GM18502 (cell line): ENCODE results near the gene PTGES3.
A peak's percentile ranks its signal among the peaks of the same experiment; 100 is the strongest.

Experiments
- ATAC-seq: cut with Tn5 transposase; IDR thresholded peaks from one replicate; pipeline ENCODE4 v1.9.1; 2021; ENCODE audit warnings: mild to moderate bottlenecking; ENCODE audit not compliant: unreplicated experiment, poor library complexity

PTGES3 gene

DNA sequence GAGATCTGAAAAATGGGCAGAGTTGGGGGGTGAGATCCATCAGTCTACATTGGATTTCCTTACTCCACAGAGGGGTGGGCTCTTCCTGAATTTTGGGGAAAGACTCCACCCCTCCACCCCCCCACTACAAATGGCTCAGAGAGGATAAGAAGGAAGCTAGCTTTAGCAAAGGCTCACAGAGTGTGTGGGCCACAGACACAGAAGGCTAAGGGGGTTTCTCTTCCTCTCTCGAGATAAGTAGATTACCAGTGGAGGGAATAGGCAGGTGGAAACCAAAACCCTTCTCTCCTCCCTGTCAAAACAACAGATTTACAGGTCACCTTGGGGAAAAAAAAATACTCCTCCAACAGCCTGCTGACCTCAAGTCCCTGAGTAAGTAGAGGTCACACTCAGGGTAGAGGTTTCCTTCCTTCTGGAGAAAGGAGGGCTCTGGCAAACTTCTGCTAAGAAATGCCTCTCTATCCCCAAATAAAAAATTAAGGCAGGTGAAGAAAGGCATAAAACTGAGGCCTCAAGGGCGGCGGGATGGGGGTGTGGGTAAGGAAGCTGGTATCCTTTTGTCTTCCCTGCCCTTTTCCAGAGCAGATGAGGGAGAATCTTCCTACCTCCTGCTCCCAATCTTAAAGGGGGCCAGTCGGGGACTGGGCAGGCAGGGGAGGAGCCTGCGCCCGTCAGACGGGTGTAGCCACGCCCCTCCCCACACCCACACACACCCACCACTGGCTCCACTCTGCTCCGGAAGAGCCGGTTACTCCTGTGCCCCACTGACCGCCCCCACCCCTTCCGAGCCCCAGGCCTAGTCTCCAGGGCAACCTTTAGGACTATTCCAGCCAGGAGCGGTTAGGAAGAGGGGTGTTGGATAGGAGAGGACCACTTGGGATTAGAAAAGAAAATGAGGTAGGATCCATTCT is 56.0 kb downstream of the PTGES3 start:
- ATAC-seq: peak; percentile 20

DNA sequence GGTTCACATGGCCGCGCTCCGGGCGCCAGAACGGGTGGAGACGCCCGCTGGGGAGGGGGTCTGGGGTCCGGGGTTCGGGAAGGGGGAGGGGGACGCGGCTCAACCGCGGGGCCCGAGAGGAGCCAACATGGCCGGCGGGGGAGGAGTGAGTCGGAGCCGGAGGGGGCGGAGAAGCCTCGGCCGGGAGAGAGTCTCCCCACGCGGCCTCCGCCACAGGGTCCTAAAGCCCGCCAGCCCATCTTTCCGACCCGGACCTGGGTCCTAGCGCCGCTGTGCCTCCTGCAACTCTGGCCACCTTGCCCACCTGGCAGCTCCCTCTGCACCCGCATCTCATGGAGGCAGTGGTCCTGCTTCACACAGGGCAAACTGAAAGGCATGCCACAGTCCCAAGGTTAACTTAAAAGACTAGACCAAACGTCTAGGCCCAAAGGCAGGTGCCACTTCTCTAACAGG is 57.9 kb downstream of the PTGES3 start, which contains the start of gene BAZ2A:
TSS of gene BAZ2A (minus strand) at position 147 of the 453 bp plus-strand sequence. CDS start 12,796 bp downstream, outside the sequence.
- ATAC-seq: peak; percentile 55

GRCh38 chr12:56629459-56630179 is 58.5 kb downstream of the PTGES3 start:
- no peak for ATAC-seq

DNA sequence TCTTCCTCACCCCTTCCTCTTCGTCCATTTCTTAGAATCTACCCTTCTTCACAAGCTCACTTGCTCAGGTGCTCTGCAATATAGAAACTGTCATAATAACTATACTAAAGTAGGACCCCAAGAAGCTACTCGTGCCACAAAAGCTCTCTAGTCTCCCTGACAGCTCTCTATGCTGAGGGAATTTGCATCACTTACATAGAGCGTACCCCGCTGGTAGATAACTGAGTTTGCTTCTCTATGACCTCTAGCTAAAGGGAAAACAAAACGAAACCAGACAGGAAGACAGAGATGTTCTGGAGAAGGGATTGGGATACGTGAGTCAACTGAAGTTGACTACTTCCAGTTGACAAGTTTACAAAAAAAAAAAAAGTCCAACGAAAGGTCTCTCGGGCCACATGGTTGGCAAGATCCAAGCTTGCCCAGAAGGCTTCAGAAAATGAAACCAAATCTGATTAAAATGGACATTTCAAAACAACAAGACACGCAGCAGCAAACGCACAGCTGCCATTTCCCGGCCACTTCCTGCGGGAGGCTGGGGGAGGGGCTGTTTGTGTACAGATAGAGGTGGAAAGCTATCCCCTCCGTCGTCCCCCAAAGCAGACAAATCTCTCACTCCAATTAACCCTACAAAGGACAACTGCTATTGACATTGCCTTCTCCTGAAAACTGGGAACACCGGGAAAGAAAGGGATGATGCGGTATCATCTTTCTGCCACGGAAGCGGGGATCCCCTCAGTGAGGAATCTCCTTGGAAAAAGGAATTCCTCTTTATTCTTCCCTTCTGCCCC is 59.2 kb downstream of the PTGES3 start:
- ATAC-seq: no peak

- no peak for ATAC-seq
Observed at GRCh38 chr12:56626701-56627100, 61.4 kb downstream of the PTGES3 start.

- no peak for ATAC-seq
Observed at GRCh38 chr12:56622535-56622934, 65.5 kb downstream of the PTGES3 start.

GRCh38 chr12:56616925-56617324 is 71.2 kb downstream of the PTGES3 start:
- ATAC-seq: no peak

- ATAC-seq: no peak
Observed at GRCh38 chr12:56616244-56616643, 71.8 kb downstream of the PTGES3 start.

DNA sequence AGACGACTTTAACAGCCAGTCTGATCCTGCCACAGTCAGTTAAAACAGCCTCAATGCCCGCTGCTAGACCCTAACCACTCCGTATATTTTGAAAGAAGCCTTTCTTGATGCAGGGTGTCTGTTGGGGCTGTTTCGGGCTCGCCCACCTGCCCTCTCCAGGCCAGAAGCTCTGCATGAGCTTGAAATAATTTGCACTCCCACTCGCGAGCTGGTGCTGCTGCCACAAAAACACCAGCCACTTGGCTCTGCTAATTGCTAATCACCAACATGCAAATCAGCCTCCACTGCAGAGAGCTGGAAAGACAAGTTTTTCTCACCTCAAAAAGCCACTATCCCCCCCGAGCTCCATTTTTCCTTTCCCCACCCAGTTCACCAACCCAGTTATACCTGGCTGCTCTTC is 73.5 kb downstream of the PTGES3 start:
- no peak for ATAC-seq
